ENCODE results near the gene PIP4K2C.
"Not testable (repeated sequence)": the region's sequence is repeated elsewhere in the genome, so short reads cannot be mapped to it uniquely, and the experiment has no call there.

The PIP4K2C gene

GRCh38 chr12:57631566-57632072, 40.6 kb downstream of the PIP4K2C start:
- Histone ChIP-seq H3K27me3 (ENCODE audit: insufficient read depth, poor library complexity, severe bottlenecking) (peaks cover 52% of the 10 kb centered on the region), H3K4me3 (replicated peaks; ENCODE audit: insufficient read depth, low read length) (no peak overlapping the region), H3K27ac (replicated peaks) (no peak overlapping the region)
- TF ChIP-seq SPI1 (IDR thresholded peaks at IDR 0.05; ENCODE audit: borderline replicate concordance, low read depth) = no peak
- no peak for TF ChIP-seq POLR2AphosphoS5 (IDR thresholded peaks at IDR 0.05; ENCODE audit: low read depth)
- no peak for TF ChIP-seq CTCF (IDR thresholded peaks at IDR 0.05; ENCODE audit: insufficient read depth, low read length)
- TF ChIP-seq GABPA (IDR thresholded peaks at IDR 0.05; ENCODE audit: low read depth) = no peak
- TF ChIP-seq, protein P1, sequence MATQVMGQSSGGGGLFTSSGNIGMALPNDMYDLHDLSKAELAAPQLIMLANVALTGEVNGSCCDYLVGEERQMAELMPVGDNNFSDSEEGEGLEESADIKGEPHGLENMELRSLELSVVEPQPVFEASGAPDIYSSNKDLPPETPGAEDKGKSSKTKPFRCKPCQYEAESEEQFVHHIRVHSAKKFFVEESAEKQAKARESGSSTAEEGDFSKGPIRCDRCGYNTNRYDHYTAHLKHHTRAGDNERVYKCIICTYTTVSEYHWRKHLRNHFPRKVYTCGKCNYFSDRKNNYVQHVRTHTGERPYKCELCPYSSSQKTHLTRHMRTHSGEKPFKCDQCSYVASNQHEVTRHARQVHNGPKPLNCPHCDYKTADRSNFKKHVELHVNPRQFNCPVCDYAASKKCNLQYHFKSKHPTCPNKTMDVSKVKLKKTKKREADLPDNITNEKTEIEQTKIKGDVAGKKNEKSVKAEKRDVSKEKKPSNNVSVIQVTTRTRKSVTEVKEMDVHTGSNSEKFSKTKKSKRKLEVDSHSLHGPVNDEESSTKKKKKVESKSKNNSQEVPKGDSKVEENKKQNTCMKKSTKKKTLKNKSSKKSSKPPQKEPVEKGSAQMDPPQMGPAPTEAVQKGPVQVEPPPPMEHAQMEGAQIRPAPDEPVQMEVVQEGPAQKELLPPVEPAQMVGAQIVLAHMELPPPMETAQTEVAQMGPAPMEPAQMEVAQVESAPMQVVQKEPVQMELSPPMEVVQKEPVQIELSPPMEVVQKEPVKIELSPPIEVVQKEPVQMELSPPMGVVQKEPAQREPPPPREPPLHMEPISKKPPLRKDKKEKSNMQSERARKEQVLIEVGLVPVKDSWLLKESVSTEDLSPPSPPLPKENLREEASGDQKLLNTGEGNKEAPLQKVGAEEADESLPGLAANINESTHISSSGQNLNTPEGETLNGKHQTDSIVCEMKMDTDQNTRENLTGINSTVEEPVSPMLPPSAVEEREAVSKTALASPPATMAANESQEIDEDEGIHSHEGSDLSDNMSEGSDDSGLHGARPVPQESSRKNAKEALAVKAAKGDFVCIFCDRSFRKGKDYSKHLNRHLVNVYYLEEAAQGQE (IDR thresholded peaks at IDR 0.05; ENCODE audit: insufficient replicate concordance, low read depth) = no peak
- DNase-seq (ENCODE audit: low read depth in 1 of 2, low spot score in 1 of 2) = no peak

GRCh38 chr12:57632073-57632957, 41.3 kb downstream of the PIP4K2C start:
- Histone ChIP-seq H3K4me3 (replicated peaks; ENCODE audit: insufficient read depth, low read length) (peak overlapping the region; percentile 42), H3K27me3 (ENCODE audit: insufficient read depth, poor library complexity, severe bottlenecking) (peaks cover 45% of the 10 kb centered on the region), H3K27ac (replicated peaks) (no peak overlapping the region)
- DNase-seq (ENCODE audit: low read depth in 1 of 2, low spot score in 1 of 2) = no peak
- no peak for TF ChIP-seq POLR2AphosphoS5 (IDR thresholded peaks at IDR 0.05; ENCODE audit: low read depth)

- Histone ChIP-seq H3K4me3 (replicated peaks; ENCODE audit: insufficient read depth, low read length) (peak within 1 kb of the TSS; percentile 42), H3K27ac (replicated peaks) (no peak within 1 kb of the TSS), H3K27me3 (ENCODE audit: insufficient read depth, poor library complexity, severe bottlenecking) (peaks cover 36% of the 10 kb centered on the region)
- TF ChIP-seq CTCF (IDR thresholded peaks at IDR 0.05; ENCODE audit: insufficient read depth, low read length) (peak; percentile 76), SPI1 (IDR thresholded peaks at IDR 0.05; ENCODE audit: borderline replicate concordance, low read depth) (no peak)
- DNase-seq (ENCODE audit: low read depth in 1 of 2, low spot score in 1 of 2) = peak in 1 of 2 experiments; percentile 61
Measured at GRCh38 chr12:57632958-57633840, 42.2 kb downstream of the PIP4K2C start, which contains the start of gene B4GALNT1. Gene B4GALNT1 (minus strand): TSS chr12:57633201. CDS start chr12:57632132, 1,069 bp downstream.

GRCh38 chr12:57636731-57637130, 45.7 kb downstream of the PIP4K2C start:
- peaks cover 13% of the 10 kb centered on the region for H3K27me3 ChIP-seq (ENCODE audit: insufficient read depth, poor library complexity, severe bottlenecking)
- DNase-seq (ENCODE audit: low read depth in 1 of 2, low spot score in 1 of 2); H3K4me3 ChIP-seq (replicated peaks; ENCODE audit: insufficient read depth, low read length); H3K27ac ChIP-seq (replicated peaks): not testable (repeated sequence)

GRCh38 chr12:57637364-57637763, 46.4 kb downstream of the PIP4K2C start:
- TF ChIP-seq GABPA (IDR thresholded peaks at IDR 0.05; ENCODE audit: low read depth) = no peak
- TF ChIP-seq, protein P1 (IDR thresholded peaks at IDR 0.05; ENCODE audit: insufficient replicate concordance, low read depth) = no peak
- no peak for TF ChIP-seq POLR2AphosphoS5 (IDR thresholded peaks at IDR 0.05; ENCODE audit: low read depth)
- TF ChIP-seq SPI1 (IDR thresholded peaks at IDR 0.05; ENCODE audit: borderline replicate concordance, low read depth) = no peak
- TF ChIP-seq CTCF (IDR thresholded peaks at IDR 0.05; ENCODE audit: insufficient read depth, low read length) = no peak
- Histone ChIP-seq H3K27me3 (ENCODE audit: insufficient read depth, poor library complexity, severe bottlenecking) (peaks cover 7% of the 10 kb centered on the region), H3K27ac (replicated peaks) (no peak overlapping the region), H3K4me3 (replicated peaks; ENCODE audit: insufficient read depth, low read length) (no peak overlapping the region)
- no peak for DNase-seq (ENCODE audit: low read depth in 1 of 2, low spot score in 1 of 2)
